NB4 (cell line): ENCODE data around the gene SH3PXD2B.

Source experiments
- CTCF ChIP-seq: IDR thresholded peaks from one replicate; pipeline ENCODE4 v1.5.1; 2012; ENCODE audit warnings: low read depth, low read length
- MAX ChIP-seq: IDR thresholded peaks from 2 replicates; pipeline ENCODE4 v1.6.1; 2011; ENCODE audit warnings: low read depth, low read length
- MYC ChIP-seq: IDR thresholded peaks from 2 replicates; pipeline ENCODE4 v1.6.1; 2011; ENCODE audit warnings: low read depth, low read length
- POLR2A ChIP-seq: IDR thresholded peaks from 2 replicates; pipeline ENCODE4 v1.6.1; 2011; ENCODE audit warnings: mild to moderate bottlenecking; ENCODE audit not compliant: insufficient read length; ENCODE audit errors: extremely low read depth

- peak; percentile 89 for TF ChIP-seq CTCF
- no peak for TF ChIP-seq POLR2A
- peak; percentile 49 for TF ChIP-seq MAX
- TF ChIP-seq MYC, result no peak
Measured at GRCh38 chr5:172479034-172479783, 24.9 kb upstream of the SH3PXD2B start.
